ENCODE results near the gene WFDC1. TPM values are rescaled to one million over a fixed set of nuclear protein-coding genes. Genes with fewer than 3 reads are reported as not detected.

The WFDC1 gene, protein sequence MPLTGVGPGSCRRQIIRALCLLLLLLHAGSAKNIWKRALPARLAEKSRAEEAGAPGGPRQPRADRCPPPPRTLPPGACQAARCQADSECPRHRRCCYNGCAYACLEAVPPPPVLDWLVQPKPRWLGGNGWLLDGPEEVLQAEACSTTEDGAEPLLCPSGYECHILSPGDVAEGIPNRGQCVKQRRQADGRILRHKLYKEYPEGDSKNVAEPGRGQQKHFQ
- total RNA-seq, result not detected in 2 replicates

DNA sequence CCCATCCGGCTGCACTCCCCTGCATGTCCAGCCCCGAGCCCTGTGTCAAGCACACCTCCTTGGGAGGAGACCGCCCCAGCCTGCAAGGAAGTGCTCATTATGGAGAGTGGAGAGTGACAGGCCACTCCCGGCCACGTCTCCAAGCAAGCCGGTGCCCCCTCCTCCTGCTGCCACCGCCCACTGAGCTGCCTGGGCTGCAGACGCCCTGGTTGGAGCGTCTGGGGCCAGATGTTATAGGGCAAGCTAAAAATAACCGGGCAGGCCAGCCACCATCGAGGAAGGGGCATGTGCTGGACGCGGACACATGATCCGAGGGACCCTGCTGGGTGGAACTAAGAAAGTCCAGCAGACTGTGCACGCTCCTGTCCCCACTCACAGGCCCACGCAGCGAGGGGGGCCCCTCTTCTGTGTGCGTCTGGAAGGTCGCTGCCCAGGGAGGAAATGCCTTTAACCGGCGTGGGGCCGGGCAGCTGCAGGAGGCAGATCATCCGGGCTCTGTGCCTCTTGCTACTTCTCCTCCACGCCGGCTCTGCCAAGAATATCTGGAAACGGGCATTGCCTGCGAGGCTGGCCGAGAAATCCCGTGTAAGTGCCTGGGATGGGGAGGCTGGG lies at the start of gene WFDC1:
TSS of gene WFDC1 (plus strand) at position 348 of the 612 bp plus-strand sequence. CDS start at position 442, 94 bp downstream.
- intact Hi-C loops (cut with micrococcal nuclease), result no loop called here

DNA sequence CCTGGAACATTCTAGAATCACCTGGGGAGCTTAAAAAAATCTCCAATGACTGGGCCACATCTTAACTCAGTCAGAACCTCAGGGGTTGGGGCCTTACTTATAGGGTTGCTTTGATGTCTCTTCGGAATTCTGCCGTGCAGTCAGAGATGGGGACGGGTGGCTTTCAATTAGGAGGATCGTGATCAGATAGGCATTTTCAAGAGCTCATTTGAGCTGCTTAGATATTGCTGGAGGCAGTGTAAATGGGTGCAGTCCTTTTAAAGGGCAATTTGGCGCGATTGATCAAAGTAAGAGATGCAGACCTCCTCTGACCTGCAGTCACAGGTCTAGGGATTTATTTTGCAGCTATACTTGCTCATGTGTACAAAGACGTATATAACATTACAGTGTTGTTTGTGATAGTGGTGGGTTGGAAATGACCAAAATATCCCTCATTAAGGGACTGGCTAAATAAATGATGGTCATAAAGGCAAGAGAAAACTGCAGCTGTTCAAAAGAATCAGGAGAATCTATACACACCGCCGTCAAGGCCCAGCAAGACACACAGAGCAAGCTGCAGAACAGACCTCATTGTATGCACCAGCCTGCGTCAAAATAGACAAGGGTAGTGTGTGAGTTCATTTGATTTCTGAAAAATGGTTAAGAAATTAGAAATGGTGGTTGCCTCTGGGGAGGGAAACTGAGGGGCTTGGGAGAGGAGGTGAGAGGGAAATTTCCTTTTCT lies 48.6 kb upstream of the WFDC1 start:
- intact Hi-C loops (cut with micrococcal nuclease), result no loop called here

DNA sequence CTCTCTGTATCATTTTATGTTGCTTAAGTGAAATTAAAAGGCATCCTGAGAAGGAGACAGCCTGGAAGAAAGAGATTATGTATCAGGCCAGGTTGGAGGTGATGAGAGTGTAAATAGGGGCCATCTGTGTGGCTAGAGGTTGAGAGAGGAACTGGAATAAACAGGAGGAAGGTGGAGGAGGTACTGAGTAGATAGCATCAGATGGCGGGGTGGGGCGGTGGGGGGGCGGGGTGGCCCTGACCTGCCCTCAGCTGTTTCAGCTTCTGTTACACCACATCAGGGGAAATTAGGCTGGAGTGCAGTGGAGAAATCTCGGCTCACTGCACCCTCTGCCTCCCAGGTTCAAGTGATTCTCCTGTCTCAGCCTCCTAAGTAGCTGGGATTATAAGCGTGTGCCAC lies 48.0 kb upstream of the WFDC1 start:
- intact Hi-C loops (cut with micrococcal nuclease), result no loop called here

DNA sequence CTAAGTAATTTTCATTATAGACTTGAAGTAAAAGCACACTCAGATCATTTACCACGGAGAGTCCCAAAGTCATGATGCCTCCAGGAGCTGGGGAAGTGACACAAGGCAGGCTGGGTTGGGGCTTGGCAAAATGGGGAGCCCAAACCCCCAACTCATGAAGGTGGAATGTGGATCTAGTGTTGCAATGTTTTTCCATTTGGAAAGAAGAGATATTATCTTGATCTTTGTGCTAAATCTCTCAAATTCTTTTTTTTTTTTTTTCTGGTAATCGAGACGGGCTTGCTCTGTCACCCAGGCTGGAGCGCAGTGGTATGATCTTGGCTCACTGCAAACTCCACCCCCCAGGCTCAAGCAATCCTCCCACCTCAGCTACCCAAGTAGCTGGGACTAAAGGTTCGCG lies 47.3 kb upstream of the WFDC1 start:
- intact Hi-C loops (cut with micrococcal nuclease), result no loop called here

DNA sequence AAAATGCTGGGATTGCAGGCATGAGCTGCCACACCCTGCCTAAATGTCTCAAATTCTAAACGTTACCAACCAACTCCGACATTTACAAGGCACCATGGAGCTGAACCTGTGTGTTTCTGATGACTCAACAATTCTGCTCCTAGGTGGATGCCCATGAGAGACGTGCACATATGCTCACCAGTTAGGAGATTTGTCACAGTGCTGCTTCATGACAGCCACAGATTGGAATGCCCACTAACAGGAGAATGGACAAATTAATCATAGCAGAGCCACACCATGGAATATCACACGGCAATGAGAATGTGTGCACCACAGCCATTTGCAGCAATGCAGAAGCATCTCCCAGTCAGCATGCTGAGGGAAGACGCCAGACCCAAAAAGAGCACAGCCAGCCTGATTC lies 46.8 kb upstream of the WFDC1 start:
- intact Hi-C loops (cut with micrococcal nuclease), result no loop called here

DNA sequence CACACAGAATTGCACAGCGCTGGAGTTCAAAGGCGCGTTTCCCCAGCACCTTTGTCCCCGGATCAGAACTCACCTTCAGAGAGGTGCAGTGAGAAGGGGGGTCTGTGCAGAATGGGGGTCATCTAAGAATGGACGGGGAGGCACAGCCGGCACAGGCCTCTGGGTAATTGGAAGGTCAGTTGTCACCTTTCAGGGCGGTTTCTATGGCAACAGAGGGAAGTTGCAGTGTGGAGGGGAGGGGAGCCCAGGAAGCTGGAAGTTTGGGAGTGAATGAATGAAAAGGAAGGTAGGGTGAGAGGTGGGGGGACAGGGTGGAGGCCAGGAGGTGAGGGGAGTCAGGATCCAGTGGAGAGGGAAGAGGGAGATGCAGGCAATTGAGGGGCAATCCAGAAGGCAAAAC lies 42.5 kb upstream of the WFDC1 start:
- intact Hi-C loops (cut with micrococcal nuclease), result no loop called here

DNA sequence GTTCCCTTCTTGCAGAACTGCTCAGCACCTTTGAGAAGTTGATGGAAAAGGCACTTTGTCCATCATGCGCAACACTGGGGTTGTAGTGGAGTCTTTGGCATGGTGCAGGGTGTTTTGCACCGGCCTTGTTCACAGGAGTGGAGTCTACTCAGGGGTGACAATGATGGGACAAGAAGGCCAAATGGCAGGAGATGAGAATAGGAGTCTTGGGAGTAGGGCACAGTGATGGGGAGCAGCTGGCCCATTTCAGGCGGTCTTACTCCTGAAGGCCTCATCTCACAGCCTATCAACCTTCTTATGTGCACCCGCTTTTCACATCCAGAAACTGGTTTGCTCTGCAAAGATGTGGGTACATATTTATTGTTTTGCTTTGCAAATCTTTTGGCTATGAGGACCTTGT lies 41.5 kb upstream of the WFDC1 start:
- intact Hi-C loops (cut with micrococcal nuclease), result no loop called here

DNA sequence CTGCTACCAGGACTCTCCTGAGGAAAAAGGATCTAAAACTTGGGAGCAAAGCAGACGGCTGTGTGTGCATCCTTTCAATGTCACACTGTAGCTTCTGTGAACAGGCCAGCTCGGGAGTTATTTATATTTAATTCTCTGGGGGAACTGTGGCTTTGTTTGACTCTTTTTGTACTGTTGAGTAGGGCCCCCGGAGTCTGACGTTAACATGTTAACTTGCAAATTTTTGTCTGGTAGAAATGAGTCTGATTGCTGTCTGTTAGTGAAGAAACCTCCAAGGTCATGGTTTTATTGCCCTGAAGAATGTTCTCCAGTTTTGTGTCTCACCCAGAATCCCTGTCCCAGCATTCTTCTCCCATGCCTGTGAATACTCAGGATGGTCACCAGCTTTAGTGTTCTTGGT lies 40.6 kb upstream of the WFDC1 start:
- intact Hi-C loops (cut with micrococcal nuclease), result no loop called here

DNA sequence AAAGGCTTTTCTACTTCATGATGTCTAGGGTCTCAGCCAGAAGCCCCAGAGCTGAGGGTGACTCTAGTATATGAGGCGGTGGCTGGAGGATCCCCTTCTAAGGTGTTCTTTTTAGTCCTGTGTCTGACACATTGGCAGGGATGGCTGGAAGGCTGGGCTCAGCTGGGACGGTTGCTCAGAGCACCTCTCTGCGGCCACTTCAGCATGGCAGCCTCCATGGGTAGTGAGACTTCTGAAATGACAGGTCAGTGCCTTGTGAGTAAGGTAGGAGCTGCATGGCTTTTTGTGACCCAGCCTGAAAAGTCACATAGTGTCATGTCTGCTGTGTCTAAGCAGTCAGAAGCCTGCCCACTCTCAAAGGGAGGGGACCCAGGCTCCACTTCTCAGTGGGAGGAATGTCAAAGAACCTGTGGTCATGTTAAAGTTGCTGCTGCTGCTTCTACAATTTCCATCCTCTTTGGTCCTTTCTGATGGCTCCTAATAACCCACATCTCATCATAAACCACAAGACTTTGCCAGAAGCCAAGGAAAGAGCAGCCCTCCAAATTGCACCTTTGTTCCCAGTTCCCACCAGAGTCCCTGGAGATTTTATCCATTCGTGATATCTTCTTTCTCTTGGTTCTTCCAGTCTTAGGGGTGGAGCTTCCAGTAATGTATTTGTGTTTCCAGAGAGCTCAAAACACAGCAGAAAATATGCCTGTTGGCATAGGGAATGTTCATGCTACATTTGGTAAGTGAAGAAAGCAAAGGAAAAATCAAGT lies 39.4 kb upstream of the WFDC1 start:
- intact Hi-C loops (cut with micrococcal nuclease), result no loop called here

DNA sequence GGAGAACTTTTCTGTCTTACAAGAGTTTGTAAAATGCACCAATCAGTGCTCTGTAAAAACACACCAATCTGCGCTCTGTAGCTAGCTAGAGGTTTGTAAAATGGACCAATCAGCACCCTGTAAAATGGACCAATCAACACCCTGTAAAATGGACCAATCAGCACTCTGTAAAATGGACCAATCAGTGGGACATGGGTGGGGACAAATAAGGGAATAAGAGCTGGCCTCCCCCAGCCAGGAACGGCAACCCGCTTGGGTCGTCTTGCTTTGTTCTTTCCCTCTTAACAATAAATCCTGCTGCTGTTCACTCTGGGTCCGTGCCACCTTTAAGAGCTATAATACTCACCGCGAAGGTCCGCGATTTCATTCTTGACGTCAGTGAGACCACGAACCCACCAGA lies 36.4 kb upstream of the WFDC1 start:
- intact Hi-C loops (cut with micrococcal nuclease), result no loop called here

DNA sequence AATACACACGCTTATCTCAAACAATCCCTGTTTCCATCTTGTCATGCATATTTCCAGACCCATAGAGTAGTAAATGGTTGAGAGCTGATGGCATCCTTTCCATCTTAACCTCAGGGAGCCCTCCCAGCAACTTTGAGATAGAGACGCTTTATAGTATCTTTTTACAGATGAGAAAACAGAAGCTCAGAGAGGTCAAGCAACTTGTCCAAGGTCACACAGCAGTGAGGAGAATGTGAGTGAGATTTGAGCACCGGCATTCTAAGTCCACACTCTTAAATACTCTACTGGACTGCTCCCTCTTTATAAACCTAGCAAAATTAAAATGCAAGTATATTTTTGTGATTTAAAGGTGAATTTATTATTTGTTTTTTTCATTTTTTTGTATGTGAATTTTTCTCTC lies 35.0 kb upstream of the WFDC1 start:
- intact Hi-C loops (cut with micrococcal nuclease), result no loop called here

DNA sequence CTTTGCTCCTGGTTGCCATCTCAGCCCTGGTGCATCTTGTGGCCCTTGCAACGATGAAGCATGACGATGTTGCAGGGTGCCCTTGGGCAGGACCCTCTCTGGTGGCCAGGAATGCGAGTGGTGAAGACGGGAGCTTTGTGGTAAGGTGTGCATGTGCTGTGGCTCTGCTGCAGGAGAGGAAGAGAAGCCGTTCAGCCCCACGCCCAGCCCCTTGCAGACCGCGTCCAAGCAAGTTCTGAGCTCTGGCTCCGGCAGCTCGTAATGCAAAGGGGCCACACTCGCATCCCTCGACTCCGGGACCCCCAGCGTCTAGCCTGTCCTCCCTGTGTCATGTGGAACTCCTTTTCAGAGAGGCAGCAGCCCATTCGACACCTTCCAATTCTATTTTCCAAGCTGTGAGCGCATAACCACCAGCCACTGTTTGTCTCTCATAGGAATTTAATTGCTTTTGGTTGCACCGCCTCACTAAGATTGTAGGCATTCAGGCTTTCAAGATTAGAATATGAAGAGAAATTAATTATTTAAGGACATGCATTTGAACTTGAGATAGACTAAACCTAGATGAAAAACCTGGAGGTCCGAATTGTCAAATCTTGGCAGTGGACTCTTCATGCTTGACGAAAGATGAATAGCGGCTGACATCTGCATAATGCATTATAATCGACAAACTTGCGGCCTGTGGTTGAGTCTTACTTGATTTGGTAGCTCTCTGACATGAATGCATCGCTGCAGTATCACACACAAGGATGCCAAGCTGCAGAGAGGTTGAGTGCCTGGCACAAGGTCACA lies 33.7 kb upstream of the WFDC1 start:
- intact Hi-C loops (cut with micrococcal nuclease), result no loop called here

DNA sequence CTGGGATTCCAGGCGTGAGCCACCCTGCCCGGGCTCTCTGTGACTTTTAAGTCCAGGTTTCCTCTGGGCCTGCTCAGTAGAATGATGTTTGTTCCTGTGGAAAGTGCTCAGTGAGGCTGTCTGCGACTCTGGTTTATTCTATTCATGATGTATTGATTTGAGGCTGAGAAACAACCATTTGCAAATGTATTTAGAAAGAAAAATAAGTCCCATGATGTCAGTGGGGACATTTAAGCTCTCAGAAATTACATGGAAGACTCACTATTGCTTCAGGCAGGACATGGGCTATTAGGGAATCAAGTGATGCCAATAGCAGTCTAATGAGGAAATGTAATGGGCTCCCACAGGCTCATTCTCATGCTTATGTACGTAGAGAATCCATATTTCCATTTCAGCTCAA lies 32.6 kb upstream of the WFDC1 start:
- intact Hi-C loops (cut with micrococcal nuclease), result no loop called here

DNA sequence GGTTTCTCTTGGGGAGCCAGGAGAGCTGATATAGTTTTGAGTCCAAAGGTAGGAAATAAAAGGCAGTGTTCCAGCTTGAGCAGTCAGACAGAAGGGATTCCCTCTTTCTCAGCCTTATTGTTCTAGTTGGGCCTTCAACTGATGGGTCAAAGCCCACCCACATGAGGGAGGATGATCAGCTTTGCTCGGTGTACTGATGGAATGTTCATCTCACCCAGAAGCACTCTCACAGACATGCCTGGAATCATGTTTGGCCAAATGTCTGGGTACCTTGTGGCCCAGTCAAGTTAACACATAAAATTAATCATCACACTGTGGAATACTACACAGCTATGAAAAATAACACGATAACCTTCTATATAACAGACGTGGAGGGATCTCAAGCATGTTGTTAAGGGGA lies 31.7 kb upstream of the WFDC1 start:
- intact Hi-C loops (cut with micrococcal nuclease), result no loop called here

DNA sequence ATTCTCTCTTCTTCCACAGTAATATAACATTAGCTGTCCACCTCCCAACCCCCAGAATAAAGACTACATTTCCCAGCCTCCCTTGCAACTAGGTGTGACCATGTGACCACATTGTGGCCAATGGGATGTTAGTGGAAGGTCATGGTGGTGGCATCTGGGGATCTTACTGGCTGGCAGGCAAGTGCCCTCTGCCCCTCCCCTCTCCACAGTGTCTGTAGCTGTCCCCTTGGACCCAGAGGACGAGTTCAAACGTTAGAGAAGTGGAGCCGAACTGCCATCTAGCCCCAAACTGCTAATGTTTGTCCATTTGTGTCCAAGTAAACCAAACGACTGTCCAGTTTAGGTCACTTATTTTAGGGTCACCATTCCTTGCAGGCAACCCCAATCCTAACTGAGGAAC lies 28.2 kb upstream of the WFDC1 start:
- intact Hi-C loops (cut with micrococcal nuclease), result no loop called here

DNA sequence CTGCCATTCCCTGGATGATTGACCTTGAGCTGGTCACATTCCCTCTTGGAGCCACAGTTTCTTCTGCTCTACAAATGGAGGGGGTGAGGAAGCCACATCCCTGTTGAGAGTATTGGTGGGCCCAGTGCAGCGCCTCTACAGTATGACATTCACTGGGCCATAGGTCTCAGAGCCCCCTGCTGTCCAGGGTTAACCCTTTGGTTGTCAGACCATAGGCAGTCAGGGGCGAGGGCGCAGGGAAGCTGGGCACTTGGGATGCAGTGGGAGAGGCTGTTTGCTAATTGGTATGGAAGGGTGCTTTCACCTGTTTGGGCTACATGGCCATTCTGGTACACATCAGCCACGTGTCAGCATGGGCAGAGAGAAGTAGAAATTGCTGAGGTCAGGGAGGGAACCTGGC lies 27.3 kb upstream of the WFDC1 start:
- intact Hi-C loops (cut with micrococcal nuclease), result no loop called here

DNA sequence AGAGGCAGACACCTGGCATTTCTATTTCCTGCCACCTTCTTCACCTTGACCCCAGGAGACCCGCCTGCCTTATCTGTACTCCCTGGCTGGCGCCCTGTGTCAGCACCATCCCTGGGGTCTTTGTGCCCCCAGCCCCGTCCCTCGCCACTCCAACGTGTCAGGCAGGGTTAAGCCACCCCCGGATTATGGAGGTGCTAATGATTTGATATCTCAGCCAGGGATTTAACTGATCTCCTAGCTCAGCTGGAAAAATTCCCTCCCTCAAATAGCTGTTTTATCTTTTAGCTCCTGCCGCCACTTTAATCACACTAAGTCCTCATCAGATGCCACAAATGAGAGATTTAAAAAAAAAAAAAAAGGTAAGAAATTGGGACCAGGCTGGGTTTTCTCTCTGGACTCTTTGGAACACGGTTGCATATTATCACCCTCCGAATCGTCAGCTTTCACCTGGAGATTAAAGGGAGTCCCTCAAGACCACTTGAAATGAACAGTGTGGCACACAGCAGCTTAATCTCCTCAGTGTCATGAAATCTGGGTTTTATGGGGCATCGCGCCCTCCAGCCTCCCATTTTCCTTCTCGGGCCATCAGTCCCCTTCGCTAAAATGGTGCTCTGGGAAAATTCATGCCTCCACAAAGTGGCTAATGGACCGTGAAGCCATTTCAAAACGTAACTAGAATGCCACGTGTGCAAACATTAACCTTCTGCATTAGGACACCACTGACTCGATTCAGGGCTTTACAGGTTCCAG lies 26.2 kb upstream of the WFDC1 start:
- intact Hi-C loops (cut with micrococcal nuclease), result no loop called here

DNA sequence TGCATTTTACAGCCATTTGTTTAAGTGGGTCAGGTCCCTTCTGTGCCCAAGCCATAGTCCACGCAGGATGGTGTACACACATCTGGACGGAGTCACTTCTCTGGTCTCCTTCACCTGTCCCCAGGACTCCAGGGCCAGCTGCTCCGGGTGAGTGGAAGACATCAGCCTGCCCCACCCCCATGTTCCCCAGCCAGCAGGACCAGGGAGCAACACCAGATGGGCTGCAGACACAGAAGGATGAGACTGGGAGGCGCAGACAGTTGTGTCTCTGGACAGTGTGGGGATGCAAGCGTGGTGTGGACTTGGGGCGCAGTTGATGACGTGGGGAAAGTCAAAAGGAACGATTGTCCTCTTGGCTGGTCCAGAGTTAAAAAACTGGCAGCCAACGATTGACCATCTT lies 24.6 kb upstream of the WFDC1 start:
- intact Hi-C loops (cut with micrococcal nuclease), result no loop called here

DNA sequence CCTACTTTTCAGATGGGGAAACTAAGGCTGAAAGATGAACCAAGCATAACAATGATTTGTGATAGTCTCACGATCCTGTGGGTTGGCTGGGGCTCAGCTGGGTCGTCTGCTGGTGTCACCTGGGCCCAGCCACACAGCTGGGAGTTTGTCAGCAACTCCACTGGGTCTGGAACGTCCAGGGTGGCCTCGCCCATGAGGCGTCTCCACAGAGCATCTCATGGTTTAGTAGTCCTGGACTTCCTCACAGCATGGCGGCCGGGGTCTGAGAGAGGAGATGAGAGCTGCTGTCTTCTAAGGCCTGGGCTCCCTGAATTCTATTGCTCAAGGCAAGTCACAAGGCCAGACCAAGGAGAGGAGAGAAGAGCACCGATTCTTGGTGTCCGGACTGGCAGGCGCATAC lies 24.1 kb upstream of the WFDC1 start:
- intact Hi-C loops (cut with micrococcal nuclease), result no loop called here

DNA sequence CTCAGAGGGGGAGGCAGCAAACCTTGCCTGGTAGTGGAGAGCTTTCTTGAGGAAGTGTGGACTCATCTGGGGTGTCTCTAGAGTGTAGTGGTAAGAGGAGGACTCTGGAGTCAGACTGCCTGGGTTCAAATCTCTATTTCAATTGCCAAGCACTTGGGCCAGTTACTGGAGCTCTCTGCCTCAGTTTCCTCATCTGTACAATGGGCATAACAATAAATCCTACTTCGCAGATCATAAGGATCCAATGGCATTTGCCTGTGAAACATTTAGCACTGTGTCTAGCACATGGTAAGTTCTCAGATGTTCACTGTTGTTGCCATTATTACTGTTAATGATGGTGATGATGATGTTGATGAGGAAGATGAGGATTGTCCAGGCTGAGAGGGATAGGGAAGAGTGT lies 23.6 kb upstream of the WFDC1 start:
- intact Hi-C loops (cut with micrococcal nuclease), result no loop called here

DNA sequence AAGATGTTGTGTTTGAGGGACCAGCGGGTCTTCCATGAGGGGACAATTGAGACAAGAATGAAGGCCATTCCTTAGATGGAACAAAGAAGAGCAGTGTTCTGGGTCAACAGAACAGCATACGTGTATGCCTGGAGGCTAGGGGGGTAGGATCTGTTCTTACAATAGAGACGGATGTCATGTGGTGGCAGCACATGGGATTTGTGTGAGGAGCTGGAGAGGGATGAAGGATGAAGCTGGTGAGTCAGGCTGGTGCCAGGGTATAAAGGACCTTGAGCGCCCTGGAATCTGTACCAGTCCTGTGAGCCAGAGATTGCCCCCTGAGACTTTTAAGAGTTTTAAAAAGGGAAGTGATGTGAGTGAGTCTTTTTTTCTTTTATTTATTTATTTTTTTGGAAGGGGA lies 22.8 kb upstream of the WFDC1 start:
- intact Hi-C loops (cut with micrococcal nuclease), result no loop called here
